ENCODE results near the gene KCNMB2. TPM values are rescaled to one million over a fixed set of nuclear protein-coding genes. Genes with fewer than 3 reads are reported as not detected.

KCNMB2 gene
- total RNA-seq, 1 donor: not detected

- no peak for TF ChIP-seq CTCF (IDR thresholded peaks at IDR 0.05; ENCODE audit: insufficient read depth, low read length)
- no peak overlapping the region for H3K4me3 ChIP-seq (ENCODE audit: low read depth, low read length)
- DNase-seq (ENCODE audit: low read depth): no peak
Observed at GRCh38 chr3:178496911-178497310, 39.3 kb upstream of the KCNMB2 start.

- DNase-seq (ENCODE audit: low read depth): no peak
- TF ChIP-seq CTCF (IDR thresholded peaks at IDR 0.05; ENCODE audit: insufficient read depth, low read length): no peak
- H3K4me3 ChIP-seq (ENCODE audit: low read depth, low read length): no peak overlapping the region
Observed at GRCh38 chr3:178498871-178499270, 37.4 kb upstream of the KCNMB2 start.

GRCh38 chr3:178500631-178501030 lies 35.6 kb upstream of the KCNMB2 start:
- DNase-seq (ENCODE audit: low read depth): no peak
- no peak overlapping the region for H3K4me3 ChIP-seq (ENCODE audit: low read depth, low read length)
- TF ChIP-seq CTCF (IDR thresholded peaks at IDR 0.05; ENCODE audit: insufficient read depth, low read length): no peak

- no peak for TF ChIP-seq CTCF (IDR thresholded peaks at IDR 0.05; ENCODE audit: insufficient read depth, low read length)
- DNase-seq (ENCODE audit: low read depth): no peak
- no peak overlapping the region for H3K4me3 ChIP-seq (ENCODE audit: low read depth, low read length)
Observed at GRCh38 chr3:178504128-178504527, 32.1 kb upstream of the KCNMB2 start.

- TF ChIP-seq CTCF (IDR thresholded peaks at IDR 0.05; ENCODE audit: insufficient read depth, low read length): no peak
- DNase-seq (ENCODE audit: low read depth): no peak
- H3K4me3 ChIP-seq (ENCODE audit: low read depth, low read length): no peak overlapping the region
Observed at GRCh38 chr3:178505832-178506231, 30.4 kb upstream of the KCNMB2 start.

- no peak for TF ChIP-seq CTCF (IDR thresholded peaks at IDR 0.05; ENCODE audit: insufficient read depth, low read length)
- DNase-seq (ENCODE audit: low read depth): no peak
- H3K4me3 ChIP-seq (ENCODE audit: low read depth, low read length): no peak overlapping the region
Observed at GRCh38 chr3:178507507-178508442, 28.5 kb upstream of the KCNMB2 start.

Data from fibroblast of the aortic adventitia (primary cell).